Esophagus mucosa (tissue), 1 donor: ENCODE measurements around the gene TNFAIP6. TPM values are rescaled to one million over a fixed set of nuclear protein-coding genes. Genes with fewer than 3 reads are reported as not detected.

Experiments used
- ATAC-seq: fragments of 200-7000 bp; cut with Tn5 transposase; one replicate; pipeline ENCODE4 v1.9.1; 2020
- total RNA-seq: library from RNA; stranded (reverse); gene quantifications from one replicate; pipeline ENCODE4 v1.2.4, GENCODE V29; 2023
- donor health status: DM: yes; HTN: yes; CAD: no.

The TNFAIP6 gene
- total RNA-seq, 1 donor from 2014 or later, result 0.20 TPM

DNA sequence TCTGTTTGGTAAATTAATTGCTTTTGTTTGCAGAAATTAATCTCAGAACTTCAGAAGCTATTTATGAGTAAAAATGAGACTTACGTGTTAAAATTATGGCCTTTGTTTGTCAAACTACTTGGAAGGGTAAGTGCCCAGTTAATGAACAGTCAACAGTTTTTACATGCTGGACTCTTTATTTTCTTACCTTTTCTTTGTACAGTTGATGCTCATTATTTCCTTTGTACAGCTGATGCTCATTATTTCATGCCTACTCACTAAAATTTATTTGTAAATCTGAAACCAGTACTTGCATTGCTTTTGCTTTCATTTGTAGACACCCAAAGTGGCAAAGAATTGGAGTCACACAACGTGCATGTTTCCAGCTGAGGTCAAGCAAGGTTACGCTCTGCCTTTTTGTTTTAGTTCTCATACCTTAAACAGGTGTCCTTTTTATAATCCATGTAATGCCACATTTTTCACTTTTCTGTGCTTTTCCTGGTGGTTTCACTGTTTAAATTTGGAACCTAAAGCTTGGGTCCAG lies 65.6 kb downstream of the TNFAIP6 start:
- ATAC-seq, result no peak

DNA sequence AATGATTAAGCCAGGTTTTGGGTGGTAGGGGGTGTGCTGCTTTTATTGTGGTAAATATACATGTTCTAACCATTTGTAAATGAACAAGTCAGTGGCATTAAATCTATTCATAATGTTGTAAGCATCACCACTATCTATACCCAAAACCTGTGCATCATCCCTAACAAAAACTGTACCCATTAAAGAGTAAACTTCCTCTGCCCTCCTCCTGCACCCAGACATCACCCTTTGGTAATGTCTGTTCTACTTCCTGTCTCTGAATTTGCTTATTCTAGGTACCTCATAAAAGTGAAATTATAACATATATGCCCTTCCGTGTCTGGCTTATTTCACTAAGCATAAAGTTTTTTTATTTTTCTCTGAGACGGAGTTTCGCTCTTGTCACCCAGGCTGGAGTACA lies 66.4 kb downstream of the TNFAIP6 start:
- no peak for ATAC-seq

Other genes with a start within 250 kb of the TNFAIP6 start
- gene RBM43, start 95.7 kb upstream of the TNFAIP6 start, total RNA-seq, result 3.1 TPM
- 11.6 TPM for gene NMI, start 67.9 kb upstream of the TNFAIP6 start, total RNA-seq
- gene RIF1, start 52.3 kb downstream of the TNFAIP6 start, total RNA-seq, result 25.0 TPM